Muscle of leg (tissue), 11 donors: Measurements from ENCODE around the gene MECR. TPM values are rescaled to one million over a fixed set of nuclear protein-coding genes. Genes with fewer than 3 reads are reported as not detected.
"Not testable (repeated sequence)": the region's sequence is repeated elsewhere in the genome, so short reads cannot be mapped to it uniquely, and the experiment has no call there.

Source experiments
- DNase-seq: peaks from one replicate; pipeline ENCODE4 v3.0.0; 2013
- H3K27ac ChIP-seq: one replicate; pipeline ENCODE4 v1.5.1; 2013; ENCODE audit warnings: mild to moderate bottlenecking, low read length, control low read depth
- H3K27me3 ChIP-seq: one replicate; pipeline ENCODE4 v1.6.1; 2013; ENCODE audit warnings: low read length; ENCODE audit not compliant: control insufficient read depth, insufficient read depth
- H3K36me3 ChIP-seq: one replicate; pipeline ENCODE4 v1.6.1; 2013; ENCODE audit warnings: low read length; ENCODE audit not compliant: control insufficient read depth, insufficient read depth
- H3K4me1 ChIP-seq: one replicate; pipeline ENCODE4 v1.6.1; 2013; ENCODE audit warnings: low read length; ENCODE audit not compliant: control insufficient read depth, insufficient read depth
- H3K4me3 ChIP-seq: one replicate; pipeline ENCODE4 v1.5.1; 2013; ENCODE audit warnings: low read length, control low read depth
- H3K9me3 ChIP-seq: replicated peaks from 2 replicates; pipeline ENCODE4 v1.6.1; 2013; ENCODE audit warnings: low read depth, low read length; ENCODE audit not compliant: control insufficient read depth
- WGBS: methylation state at CpG from one replicate; pipeline ENCODE4 v1.1.5; 2013; ENCODE audit warnings: missing lambda C conversion rate; ENCODE audit not compliant: insufficient coverage; 5-methylcytosine and 5-hydroxymethylcytosine counted together
- polyA plus RNA-seq, 8 donors: library from polyadenylated mRNA; unstranded; fragments of 120-200 nt; gene quantifications; one replicate each; pipeline versions ENCODE4 v1.2.1 to v1.2.3, GENCODE V29; 2013; ENCODE audit warnings: inconsistent platforms in 1 of 8, low replicate concordance in 1 of 8; ENCODE audit not compliant: insufficient read length in 8 of 8, insufficient read depth in 1 of 8
- total RNA-seq: library from RNA; stranded (reverse); fragments of 120-200 nt; gene quantifications from one replicate; pipeline ENCODE4 v1.2.4, GENCODE V29; 2013

The MECR gene
- total and polyA plus RNA-seq, 9 donors: 17.5 to 24.1 (median 21.9) TPM

DNA sequence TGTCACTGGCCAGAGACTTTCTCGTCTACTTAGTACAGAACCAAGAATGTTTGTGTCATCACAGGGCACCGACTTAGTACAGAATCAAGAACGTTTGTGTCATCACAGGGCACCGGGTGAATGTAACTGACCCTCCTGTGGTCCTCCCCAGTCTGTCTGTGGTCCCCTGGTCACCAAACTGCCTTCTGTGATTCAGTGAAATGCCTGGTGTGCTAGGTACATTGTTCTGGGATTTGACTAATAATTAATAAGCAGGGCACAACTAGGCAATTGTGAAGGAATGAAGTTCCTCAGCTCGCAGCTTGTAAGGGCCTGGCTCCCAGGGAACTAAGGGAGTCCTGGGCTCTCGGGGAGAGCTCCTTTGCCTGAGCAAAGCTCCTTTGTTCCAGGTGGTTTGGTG lies 7.2 kb downstream of the MECR start:
- H3K4me3 ChIP-seq: no peak overlapping the region
- no peak for DNase-seq

DNA sequence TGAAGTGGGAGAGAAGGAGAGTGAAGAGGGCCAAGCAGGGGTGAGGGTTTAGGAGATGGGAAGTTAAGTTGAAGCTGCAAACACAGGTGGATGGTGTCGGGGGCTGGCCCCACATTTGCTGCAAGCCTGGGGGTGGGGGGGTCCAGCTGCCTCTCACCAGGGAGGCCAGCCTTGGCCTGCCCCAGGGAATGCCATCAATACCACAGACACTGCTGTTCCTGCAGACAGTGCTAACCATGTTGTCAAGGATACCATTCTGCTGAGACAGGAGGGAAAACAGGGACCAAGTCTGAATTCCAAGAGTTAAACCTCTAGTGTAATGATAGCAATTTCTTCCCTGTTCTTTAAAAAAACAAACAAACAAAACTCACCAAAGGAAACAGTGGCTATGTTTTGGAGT lies 8.0 kb downstream of the MECR start:
- Histone ChIP-seq H3K36me3 (peaks cover 36% of the 10 kb centered on the region), H3K4me3 (no peak overlapping the region), H3K4me1 (no peaks in the 10 kb centered on the region), H3K9me3 (no peaks in the 10 kb centered on the region), H3K27ac (no peak overlapping the region), H3K27me3 (no peaks in the 10 kb centered on the region)
- DNase-seq: no peak
- WGBS: 83% methylated on average over 1 of the region's 1 CpG

More for the DNA sequence above, 7.2 kb downstream of the MECR start:
- no peaks in the 10 kb centered on the region for H3K9me3 ChIP-seq
- peaks cover 35% of the 10 kb centered on the region for H3K36me3 ChIP-seq
- 83% methylated on average over 6 of the region's 6 CpGs for WGBS
- H3K27ac ChIP-seq: no peak overlapping the region
- H3K4me1 ChIP-seq: no peaks in the 10 kb centered on the region
- H3K27me3 ChIP-seq: no peaks in the 10 kb centered on the region

DNA sequence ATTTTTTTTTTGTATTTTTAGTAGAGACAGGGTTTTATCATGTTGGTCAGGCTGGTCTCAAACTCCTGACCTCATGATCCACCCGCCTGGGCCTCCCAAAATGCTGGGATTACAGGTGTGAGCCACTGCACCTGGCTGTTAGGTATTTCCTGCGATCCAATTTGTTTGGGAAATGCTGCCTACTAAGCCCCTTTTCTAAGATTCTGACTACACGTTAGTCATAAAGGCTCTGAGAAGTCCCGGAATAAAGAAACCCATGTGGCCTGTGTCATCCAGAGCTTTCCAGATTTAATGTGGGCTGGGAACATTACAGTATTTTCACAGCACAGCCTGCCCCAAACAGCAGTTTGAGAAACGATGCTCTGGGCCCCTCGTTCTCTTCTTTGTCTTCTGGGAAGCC lies 8.5 kb downstream of the MECR start:
- peaks cover 39% of the 10 kb centered on the region for H3K36me3 ChIP-seq
- WGBS: 100% methylated on average over 1 of the region's 6 CpGs
- not testable (repeated sequence) for H3K4me3 ChIP-seq, H3K27me3 ChIP-seq, H3K27ac ChIP-seq, H3K4me1 ChIP-seq, H3K9me3 ChIP-seq, DNase-seq

DNA sequence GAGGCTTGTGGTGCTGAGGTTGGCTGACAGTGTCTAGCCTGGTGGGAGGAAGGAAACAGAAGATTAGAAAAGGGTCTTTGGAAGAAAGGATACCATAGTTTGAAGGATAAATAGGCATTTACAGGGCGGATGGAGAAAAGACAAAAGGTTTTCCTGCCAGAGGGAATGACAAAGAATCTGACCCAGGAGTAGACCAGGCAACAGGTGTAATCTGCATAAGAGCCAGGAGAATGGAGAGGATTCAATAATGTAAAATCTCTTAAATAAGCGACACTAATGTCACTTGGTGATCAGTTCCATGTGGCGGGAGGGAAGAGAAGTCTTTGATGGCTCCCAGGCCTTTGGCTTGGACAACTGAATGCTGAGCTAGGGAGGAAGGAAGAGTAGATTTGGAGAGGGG lies 9.4 kb downstream of the MECR start:
- no peaks in the 10 kb centered on the region for H3K4me1 ChIP-seq
- H3K27me3 ChIP-seq: no peaks in the 10 kb centered on the region
- H3K27ac ChIP-seq: no peak overlapping the region
- WGBS: 80% methylated on average over 3 of the region's 3 CpGs
- no peak overlapping the region for H3K4me3 ChIP-seq
- no peaks in the 10 kb centered on the region for H3K9me3 ChIP-seq
- H3K36me3 ChIP-seq: peaks cover 43% of the 10 kb centered on the region
- no peak for DNase-seq

DNA sequence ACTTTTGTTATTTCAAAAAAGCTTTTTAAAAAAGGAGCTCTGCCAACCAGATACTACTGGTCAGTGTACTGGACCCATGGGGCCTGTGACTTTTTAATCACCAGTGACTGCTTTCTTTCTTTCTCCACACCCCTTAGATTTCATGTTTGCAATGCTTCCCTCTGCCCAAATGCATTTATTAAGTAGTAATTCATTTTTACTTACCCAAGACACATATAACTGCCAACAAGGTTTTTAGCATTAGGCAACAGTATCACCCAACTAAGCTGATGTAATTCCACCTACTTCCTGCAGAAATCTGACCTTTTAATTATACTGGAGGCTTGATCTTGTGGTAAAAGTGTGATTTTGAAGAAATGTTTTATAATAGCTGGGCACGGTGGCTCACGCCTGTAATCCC lies 12.5 kb downstream of the MECR start:
- no peaks in the 10 kb centered on the region for H3K27me3 ChIP-seq
- H3K4me1 ChIP-seq: no peaks in the 10 kb centered on the region
- no peak overlapping the region for H3K27ac ChIP-seq
- WGBS: no CpG with 5 or more reads among the region's 2 CpGs
- no peak for DNase-seq
- H3K9me3 ChIP-seq: no peaks in the 10 kb centered on the region
- H3K4me3 ChIP-seq: no peak overlapping the region
- H3K36me3 ChIP-seq: peaks cover 54% of the 10 kb centered on the region

DNA sequence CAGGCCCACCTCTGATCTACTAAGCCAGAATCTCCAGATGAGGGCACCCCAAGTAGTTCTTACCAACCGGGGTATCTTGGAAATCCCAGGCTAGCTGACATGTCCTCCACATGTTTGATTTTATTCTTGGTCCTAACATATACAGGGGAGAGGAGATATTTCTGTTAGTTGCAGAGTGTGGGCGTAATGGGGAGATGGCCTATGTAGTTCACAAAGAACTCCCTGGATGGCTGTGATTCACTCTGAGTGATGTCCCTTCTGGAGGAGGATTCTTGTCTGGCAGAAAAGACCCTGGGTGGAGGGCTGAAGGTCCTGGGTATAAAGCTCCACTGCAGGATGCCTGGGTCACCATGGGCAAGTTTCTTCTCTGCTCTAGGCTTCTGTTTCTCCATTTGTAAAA lies 13.1 kb downstream of the MECR start:
- no peak overlapping the region for H3K27ac ChIP-seq
- 100% methylated on average over 1 of the region's 2 CpGs for WGBS
- no peak overlapping the region for H3K4me3 ChIP-seq
- H3K9me3 ChIP-seq: no peaks in the 10 kb centered on the region
- H3K27me3 ChIP-seq: no peaks in the 10 kb centered on the region
- H3K4me1 ChIP-seq: no peaks in the 10 kb centered on the region
- DNase-seq: no peak
- peaks cover 55% of the 10 kb centered on the region for H3K36me3 ChIP-seq

DNA sequence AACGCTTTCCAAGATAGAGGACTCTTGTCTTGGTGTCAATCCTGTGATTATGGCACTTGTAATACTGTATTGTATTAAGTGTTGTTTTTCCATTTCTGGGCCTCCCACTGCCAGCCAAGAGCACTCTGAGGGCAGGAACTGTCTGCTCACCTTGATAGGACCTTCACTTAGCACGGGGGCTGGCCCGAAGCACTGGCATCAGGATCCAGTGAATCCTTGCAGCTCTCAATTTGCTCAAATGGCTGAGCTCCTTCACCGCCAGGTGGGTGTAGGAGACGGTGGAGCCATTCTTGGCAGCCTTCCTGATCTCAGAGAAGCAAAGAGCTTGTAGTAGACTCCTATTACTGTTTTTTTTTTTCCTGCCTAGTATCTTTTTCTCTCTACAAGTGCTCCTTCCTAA lies 17.7 kb downstream of the MECR start:
- H3K4me3 ChIP-seq: no peak overlapping the region
- WGBS: 92% methylated on average over 3 of the region's 5 CpGs
- peaks cover 71% of the 10 kb centered on the region for H3K36me3 ChIP-seq
- no peaks in the 10 kb centered on the region for H3K27me3 ChIP-seq
- no peaks in the 10 kb centered on the region for H3K9me3 ChIP-seq
- no peak for DNase-seq
- no peak overlapping the region for H3K27ac ChIP-seq
- H3K4me1 ChIP-seq: no peaks in the 10 kb centered on the region

DNA sequence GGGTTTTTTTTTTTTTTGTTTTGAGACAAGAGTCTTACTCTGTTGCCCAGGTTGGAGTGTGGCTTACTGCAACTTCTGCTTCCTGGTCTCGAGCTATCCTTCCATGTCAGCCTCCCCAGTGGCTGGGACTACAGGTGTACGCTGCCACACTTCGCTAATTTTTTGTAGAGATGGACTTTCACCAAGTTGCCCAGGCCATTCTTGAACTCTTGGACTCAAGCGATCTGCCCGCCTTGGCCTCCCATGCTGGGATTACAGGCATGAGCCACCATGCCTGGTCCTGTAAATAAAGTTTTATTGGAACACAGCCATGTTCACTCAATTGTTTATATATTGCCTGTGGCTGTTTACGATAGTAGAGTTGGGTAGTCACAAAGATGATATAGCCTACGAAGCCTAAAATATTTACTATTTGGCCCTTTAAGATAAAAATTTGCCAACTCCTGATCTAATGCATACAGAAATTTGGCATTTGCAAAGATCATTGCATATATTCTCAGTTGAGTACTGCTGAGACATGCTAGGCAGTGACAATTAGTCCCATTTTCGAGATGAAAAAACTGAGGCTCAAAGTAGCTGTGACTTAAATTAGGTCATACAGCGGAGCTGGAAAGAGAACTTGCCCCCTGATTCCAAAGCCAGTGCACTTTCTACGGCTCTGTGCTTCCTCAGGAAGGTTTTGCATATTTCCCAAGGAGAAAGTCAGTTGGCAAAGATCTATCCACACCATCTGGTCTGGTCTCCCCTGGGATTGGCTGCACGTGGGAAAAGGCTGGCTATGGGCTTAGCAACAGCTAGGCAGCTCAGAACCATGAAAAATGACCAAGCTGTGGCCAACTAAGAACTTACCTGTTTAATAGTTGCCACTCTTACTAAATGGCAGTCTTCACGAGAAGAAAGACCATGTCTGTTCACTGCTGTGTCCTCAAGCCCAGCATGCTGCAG lies 19.4 kb downstream of the MECR start:
- peaks cover 74% of the 10 kb centered on the region for H3K36me3 ChIP-seq
- 77% methylated on average over 9 of the region's 12 CpGs for WGBS
- H3K4me3 ChIP-seq: no peak overlapping the region

DNA sequence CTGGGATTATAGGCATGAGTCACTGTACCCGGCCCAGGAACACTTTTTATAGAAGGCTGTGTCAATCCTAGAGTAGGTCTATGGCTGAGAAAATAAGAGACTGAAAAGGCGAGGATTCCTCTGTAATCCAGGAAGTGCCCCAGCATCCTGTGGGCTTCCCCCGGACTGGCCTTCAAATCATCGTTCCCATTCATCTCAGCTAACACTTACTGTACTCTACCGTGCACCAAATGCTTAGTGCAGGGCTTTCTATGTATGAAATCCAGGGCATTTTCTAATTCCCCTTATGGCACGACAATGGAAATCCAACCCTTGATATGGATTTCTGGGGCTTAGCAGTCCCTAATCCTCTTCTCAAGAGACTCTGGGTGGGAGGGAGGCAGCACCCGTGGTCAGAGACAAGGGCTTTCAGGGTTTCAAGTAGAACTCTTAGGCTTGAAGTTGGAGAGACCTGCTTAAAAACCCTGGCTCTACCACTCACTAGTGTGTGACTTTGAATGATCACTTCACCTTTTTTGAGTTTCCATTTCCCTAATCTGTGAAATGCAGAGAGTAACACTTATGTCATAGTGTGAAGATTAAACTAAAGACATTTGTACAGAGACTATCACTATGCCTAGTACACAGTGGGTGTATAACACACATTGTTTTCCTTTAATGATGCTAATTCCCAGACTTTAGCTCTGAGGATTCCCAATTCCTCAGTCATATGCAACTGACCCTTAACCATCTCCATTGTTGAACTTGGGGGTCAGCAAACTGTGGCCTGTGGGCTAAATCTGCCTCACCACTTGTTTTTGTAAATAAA lies 20.3 kb downstream of the MECR start:
- Histone ChIP-seq H3K9me3 (no peaks in the 10 kb centered on the region), H3K4me3 (no peak overlapping the region), H3K27me3 (no peaks in the 10 kb centered on the region), H3K27ac (no peak overlapping the region), H3K36me3 (peaks cover 75% of the 10 kb centered on the region), H3K4me1 (no peaks in the 10 kb centered on the region)
- WGBS: 64% methylated on average over 5 of the region's 7 CpGs
- DNase-seq: no peak

More for the DNA sequence above, 19.4 kb downstream of the MECR start:
- Histone ChIP-seq H3K27ac (no peak overlapping the region), H3K27me3 (no peaks in the 10 kb centered on the region), H3K4me1 (no peaks in the 10 kb centered on the region), H3K9me3 (no peaks in the 10 kb centered on the region)
- no peak for DNase-seq

DNA sequence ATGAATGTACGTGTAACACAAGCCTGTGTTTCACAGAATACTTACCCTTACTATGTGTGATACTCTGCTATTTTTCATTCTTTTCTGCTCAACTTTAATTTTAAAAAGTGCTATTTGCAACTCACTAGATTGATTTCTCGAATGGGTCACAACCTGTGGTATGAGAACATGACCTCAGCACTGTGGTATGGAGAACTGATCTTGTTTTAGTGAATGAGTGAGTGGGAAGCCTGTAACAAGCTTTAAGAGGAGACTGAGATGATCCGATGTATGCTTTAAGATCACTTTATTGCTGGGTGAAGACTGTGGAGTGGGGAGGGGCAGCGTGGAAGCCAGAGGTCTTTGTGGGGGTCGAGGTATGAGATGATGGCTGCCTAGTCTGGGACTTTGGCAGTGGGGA lies 21.6 kb downstream of the MECR start:
- Histone ChIP-seq H3K27ac (no peak overlapping the region), H3K4me1 (no peaks in the 10 kb centered on the region), H3K9me3 (no peaks in the 10 kb centered on the region), H3K27me3 (no peaks in the 10 kb centered on the region), H3K36me3 (peaks cover 70% of the 10 kb centered on the region), H3K4me3 (no peak overlapping the region)
- 84% methylated on average over 4 of the region's 5 CpGs for WGBS
- no peak for DNase-seq
